Peyer's patch (tissue), 4 donors: ENCODE measurements around the gene EPHA7. TPM values are rescaled to one million over a fixed set of nuclear protein-coding genes. Genes with fewer than 3 reads are reported as not detected.

ENCODE experiments used
- DNase-seq, 3 donors: peaks; one replicate each; pipeline ENCODE4 v3.0.0-alpha.2; 2017 to 2019
- H3K27ac ChIP-seq, 4 donors: fragments of 200-600 bp; sonication (generic); one replicate each; pipeline ENCODE4 v1.5.1; 2016 to 2019
- H3K27me3 ChIP-seq, 2 donors: fragments of 200-600 bp; sonication (generic); one replicate each; pipeline ENCODE4 v1.5.1; 2019
- H3K36me3 ChIP-seq, 3 donors: fragments of 200-600 bp; sonication (generic); one replicate each; pipeline ENCODE4 v1.5.1; 2016 to 2019
- H3K4me1 ChIP-seq, 4 donors: fragments of 200-600 bp; sonication (generic); one replicate each; pipeline ENCODE4 v1.5.1; 2016 to 2019
- H3K4me3 ChIP-seq, 4 donors: fragments of 200-600 bp; sonication (generic); 1 replicate in 3 of 4; 2 replicates in 1 of 4; pipeline ENCODE4 v1.5.1; 2016 to 2019; ENCODE audit warnings: mild to moderate bottlenecking in 1 of 4
- H3K9me3 ChIP-seq, 4 donors: fragments of 200-600 bp; sonication (generic); one replicate each; pipeline ENCODE4 v1.5.1; 2016 to 2019; ENCODE audit warnings: mild to moderate bottlenecking in 1 of 4
- CTCF ChIP-seq, 6 experiments: fragments of 450-650 bp in 4 of 6; fragments of 200-600 bp in 2 of 6; sonication (generic) in 1 of 6; IDR thresholded peaks; one replicate each; pipeline ENCODE4 v1.5.1; 2017 to 2019; ENCODE audit warnings: antibody characterized with exemption in 6 of 6, mild to moderate bottlenecking in 3 of 6, moderate library complexity in 1 of 6
- POLR2A ChIP-seq, 2 donors: fragments of 450-650 bp; IDR thresholded peaks; one replicate each; pipeline ENCODE4 v1.5.1; 2017; ENCODE audit warnings: antibody characterized with exemption in 2 of 2, mild to moderate bottlenecking in 2 of 2, moderate library complexity in 2 of 2
- total RNA-seq, 4 donors: library from RNA; depleted of rRNA; stranded (reverse); fragments of >200 nt; gene quantifications; one replicate each; pipeline ENCODE4 v1.1.0, GENCODE V29; 2016

EPHA7 gene
- total RNA-seq, 4 donors from 2014 or later, result 1.5 to 6.6 (median 3.9) TPM; not detected in 1

- H3K9me3 ChIP-seq, result no peaks in the 10 kb centered on the region
- no peak for TF ChIP-seq POLR2A (IDR thresholded peaks at IDR 0.05)
- TF ChIP-seq CTCF (IDR thresholded peaks at IDR 0.05), result no peak
- H3K4me1 ChIP-seq, result no peaks in the 10 kb centered on the region
- no peaks in the 10 kb centered on the region for H3K36me3 ChIP-seq
- H3K27ac ChIP-seq, result no peak overlapping the region
- DNase-seq, result no peak
- no peak overlapping the region for H3K4me3 ChIP-seq
- H3K27me3 ChIP-seq, result no peaks in the 10 kb centered on the region
Measured at GRCh38 chr6:93307505-93308409, 111.6 kb downstream of the EPHA7 start.

- Histone ChIP-seq H3K9me3 (no peaks in the 10 kb centered on the region), H3K4me3 (no peak overlapping the region), H3K36me3 (no peaks in the 10 kb centered on the region), H3K27me3 (no peaks in the 10 kb centered on the region), H3K4me1 (no peaks in the 10 kb centered on the region), H3K27ac (no peak overlapping the region)
- DNase-seq, result no peak
- TF ChIP-seq POLR2A (IDR thresholded peaks at IDR 0.05), result no peak
- no peak for TF ChIP-seq CTCF (IDR thresholded peaks at IDR 0.05)
Measured at GRCh38 chr6:93305088-93305487, 114.3 kb downstream of the EPHA7 start.

GRCh38 chr6:93304505-93304904 is 114.9 kb downstream of the EPHA7 start:
- Histone ChIP-seq H3K27me3 (no peaks in the 10 kb centered on the region), H3K4me3 (no peak overlapping the region), H3K36me3 (no peaks in the 10 kb centered on the region), H3K9me3 (no peaks in the 10 kb centered on the region), H3K27ac (no peak overlapping the region), H3K4me1 (no peaks in the 10 kb centered on the region)
- TF ChIP-seq POLR2A (IDR thresholded peaks at IDR 0.05) (no peak), CTCF (IDR thresholded peaks at IDR 0.05) (no peak)
- DNase-seq, result no peak

GRCh38 chr6:93300661-93301060 is 118.7 kb downstream of the EPHA7 start:
- no peaks in the 10 kb centered on the region for H3K9me3 ChIP-seq
- H3K27ac ChIP-seq, result no peak overlapping the region
- no peaks in the 10 kb centered on the region for H3K4me1 ChIP-seq
- no peak for DNase-seq
- TF ChIP-seq CTCF (IDR thresholded peaks at IDR 0.05) (no peak), POLR2A (IDR thresholded peaks at IDR 0.05) (no peak)
- H3K4me3 ChIP-seq, result no peak overlapping the region
- no peaks in the 10 kb centered on the region for H3K27me3 ChIP-seq
- no peaks in the 10 kb centered on the region for H3K36me3 ChIP-seq

- Histone ChIP-seq H3K9me3 (no peaks in the 10 kb centered on the region), H3K4me3 (no peak overlapping the region), H3K27ac (no peak overlapping the region), H3K4me1 (no peaks in the 10 kb centered on the region), H3K36me3 (no peaks in the 10 kb centered on the region), H3K27me3 (no peaks in the 10 kb centered on the region)
- no peak for DNase-seq
- TF ChIP-seq POLR2A (IDR thresholded peaks at IDR 0.05) (no peak), CTCF (IDR thresholded peaks at IDR 0.05) (no peak)
Measured at GRCh38 chr6:93299622-93300021, 119.7 kb downstream of the EPHA7 start.
